HK-2 (cell line): ENCODE results near the gene TRIM24.

Experiments
- DNase-seq: peaks from one replicate; pipeline ENCODE4 v3.0.0-alpha.2; 2018; ENCODE audit not compliant: unreplicated experiment

Gene TRIM24

DNA sequence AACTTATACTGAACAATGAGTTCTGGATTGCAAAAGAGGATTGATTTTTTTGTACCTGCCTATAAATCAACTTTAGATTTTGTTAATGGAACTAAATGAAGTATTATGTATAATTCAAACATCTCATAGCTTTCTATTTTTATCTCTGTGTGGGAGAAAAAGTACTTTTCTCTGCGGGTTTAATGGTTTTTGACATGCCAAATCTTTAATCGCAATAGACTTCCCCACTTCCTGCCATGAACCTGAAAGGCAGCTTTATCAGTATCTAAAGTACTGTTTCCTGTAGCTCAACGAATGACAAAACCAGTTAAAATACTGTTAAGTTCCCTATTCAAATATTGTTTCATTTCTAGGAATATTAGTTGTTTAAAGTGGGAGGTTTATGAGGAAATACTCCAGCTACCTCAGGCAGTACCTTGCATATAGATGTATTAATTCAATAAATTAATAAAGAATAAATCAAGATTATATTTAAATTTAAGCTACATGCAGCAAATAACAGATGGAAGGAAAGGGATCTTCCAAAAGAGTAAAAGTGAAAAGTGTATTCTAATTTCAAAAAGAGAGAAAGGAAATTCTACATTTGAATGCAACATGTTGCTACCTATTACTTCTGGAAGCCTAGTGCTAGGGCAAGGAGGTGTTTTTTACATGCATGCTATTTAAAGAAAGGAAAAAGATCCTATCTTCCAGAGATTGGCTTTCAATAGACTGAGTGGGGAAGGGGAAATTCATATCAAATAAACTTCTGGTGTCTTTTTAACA, 165.2 kb downstream of the TRIM24 start:
- DNase-seq: no peak

DNA sequence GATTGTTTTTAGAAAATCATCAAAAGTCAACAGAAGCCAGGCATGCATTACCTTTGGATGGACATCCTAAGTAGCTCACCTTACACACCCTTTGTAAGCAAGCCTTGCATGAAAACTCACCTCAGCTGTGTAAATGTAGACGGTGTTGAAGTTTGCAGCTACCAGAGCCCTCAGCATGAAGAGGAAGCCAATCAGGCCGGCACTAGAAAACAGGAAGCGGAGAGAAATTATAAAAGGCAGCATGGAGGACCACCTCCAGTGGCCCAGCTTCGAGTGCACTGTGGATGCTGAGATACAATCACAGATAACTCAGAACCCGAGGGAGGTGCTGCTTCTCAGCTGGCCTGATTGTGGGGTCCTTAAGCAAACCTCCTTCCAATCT, 165.8 kb downstream of the TRIM24 start:
- no peak for DNase-seq

DNA sequence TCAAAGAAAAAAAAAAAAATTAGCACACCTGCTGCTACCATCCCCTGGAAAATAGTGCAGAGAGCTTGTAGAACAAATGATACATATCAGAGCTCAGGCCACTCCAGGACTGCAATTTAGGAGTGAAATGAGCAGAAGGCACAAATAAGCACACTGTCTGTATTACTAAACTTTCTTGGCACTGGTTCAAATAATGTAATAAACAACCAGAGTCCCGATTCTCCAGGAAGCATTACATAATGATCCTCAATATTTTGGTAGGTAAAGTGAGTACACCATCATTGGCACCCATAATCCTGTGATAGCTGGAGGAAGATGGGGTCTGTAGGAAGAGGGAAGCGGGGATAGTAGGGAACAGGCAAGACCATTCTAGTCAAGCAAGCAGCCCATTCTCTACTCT, 166.8 kb downstream of the TRIM24 start:
- DNase-seq: no peak

DNA sequence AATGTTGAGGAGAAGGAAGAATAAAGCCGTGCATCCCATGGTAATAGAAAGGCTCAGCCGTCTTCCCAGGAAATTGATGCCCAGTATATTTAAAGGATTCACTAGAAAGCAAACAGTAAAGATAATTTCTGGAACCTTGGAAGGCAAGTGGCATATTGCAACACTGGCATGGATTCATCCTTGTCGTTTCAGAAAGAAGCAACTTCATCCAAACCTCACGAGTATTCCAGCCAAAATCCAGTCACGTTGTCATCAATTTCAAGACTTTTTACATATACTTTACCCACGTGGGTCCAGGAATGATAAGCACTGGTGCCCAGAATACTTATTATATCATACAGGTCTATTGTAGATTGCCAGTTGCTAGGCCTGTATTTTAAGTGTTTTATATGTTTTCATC, 167.3 kb downstream of the TRIM24 start:
- no peak for DNase-seq

DNA sequence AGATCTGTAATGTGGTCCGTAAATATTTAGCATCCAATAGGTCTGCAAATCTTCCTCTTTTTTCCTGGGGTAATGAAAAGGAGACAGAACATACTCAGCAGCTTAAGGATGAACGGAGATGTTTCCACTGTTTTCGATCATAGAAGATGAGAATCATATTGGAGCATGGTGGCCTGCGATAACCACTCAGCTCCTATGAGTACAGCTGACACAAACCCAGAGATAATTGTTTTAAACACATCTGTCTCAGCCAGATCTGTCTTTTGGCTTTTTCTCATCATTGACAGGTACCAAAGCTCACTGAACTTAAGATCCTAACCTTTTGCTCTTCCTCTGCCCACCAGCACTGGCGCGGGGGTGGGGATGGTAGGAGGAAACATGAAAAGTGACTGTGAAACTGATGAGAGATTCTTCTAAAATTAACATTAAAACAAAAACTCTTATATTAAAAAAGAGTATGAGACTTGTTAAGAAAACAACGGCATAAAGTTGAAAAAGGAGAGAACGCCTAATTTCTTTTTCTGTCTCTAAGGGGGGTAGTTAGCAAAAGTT, 170.1 kb downstream of the TRIM24 start:
- DNase-seq: no peak

DNA sequence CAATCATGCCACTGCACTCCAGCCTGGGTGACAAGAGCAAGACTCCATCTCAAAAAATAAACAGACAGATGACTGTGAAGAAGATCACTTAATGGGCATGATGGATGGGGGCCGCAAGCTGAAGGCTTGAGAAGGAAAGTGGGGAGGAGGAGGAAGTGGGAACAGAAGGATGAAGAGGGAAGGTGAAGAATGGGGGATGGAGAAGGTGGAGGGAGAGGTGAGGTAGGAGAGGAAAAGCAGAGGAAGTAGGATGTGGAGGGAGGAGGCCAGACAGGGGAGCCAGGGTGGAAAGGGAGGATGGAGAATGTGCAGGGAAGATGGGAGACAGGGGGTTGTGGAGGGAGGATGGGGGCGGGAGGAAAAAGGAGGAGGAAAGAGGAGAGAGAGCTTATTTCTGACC, 172.3 kb downstream of the TRIM24 start:
- no peak for DNase-seq

DNA sequence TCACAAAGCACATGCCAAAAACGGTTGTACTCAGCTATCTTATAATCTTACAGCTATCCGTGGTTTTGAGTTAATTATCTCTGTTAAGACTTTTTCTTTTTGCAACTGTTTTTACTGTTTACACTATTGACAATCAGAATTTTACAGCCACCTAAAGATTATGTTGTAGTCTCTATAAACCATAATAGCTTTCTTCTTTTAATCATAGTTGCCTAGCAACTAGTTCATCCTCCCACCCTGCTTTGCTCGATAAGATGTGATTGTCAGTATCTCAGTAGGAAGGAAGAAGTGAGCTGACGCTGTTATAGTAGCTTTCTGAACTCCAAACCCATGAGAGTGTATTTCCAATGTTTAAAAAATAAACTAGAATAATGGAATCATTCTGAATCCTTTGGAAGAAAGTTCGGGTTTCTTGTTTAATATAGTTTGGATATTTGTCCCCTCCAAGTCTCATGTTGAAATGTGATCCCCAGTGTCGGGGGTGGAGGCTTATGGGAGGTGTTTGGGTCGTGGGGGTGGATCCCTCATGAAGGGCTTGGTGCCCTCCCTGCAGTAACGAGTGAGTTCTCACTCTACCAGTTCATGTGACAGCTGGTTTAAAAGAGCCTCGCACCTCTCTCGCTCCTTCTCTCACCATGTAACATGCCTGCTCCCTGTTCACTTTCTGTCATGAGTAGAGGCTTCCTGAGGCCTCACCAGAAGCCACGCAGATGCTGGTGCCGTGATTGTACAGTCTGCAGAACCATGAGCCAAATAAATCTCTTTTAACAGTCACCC, 173.0 kb downstream of the TRIM24 start:
- DNase-seq: no peak
